Fibroblast of peridontal ligament (primary cell): ENCODE results near the gene IGSF11.
"Not testable (repeated sequence)": the region's sequence is repeated elsewhere in the genome, so short reads cannot be mapped to it uniquely, and the experiment has no call there.

Experiments used
- DNase-seq: peaks from one replicate; pipeline ENCODE4 v3.0.0-alpha.2; 2010; ENCODE audit errors: extremely low read depth

Gene IGSF11, protein sequence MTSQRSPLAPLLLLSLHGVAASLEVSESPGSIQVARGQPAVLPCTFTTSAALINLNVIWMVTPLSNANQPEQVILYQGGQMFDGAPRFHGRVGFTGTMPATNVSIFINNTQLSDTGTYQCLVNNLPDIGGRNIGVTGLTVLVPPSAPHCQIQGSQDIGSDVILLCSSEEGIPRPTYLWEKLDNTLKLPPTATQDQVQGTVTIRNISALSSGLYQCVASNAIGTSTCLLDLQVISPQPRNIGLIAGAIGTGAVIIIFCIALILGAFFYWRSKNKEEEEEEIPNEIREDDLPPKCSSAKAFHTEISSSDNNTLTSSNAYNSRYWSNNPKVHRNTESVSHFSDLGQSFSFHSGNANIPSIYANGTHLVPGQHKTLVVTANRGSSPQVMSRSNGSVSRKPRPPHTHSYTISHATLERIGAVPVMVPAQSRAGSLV

GRCh38 chr3:119034256-119035013 is at the start of gene IGSF11:
TSS of gene IGSF11 (minus strand) at chr3:119034846. CDS start at chr3:119034582, 264 bp downstream.
- peak; percentile 18 for DNase-seq

DNA sequence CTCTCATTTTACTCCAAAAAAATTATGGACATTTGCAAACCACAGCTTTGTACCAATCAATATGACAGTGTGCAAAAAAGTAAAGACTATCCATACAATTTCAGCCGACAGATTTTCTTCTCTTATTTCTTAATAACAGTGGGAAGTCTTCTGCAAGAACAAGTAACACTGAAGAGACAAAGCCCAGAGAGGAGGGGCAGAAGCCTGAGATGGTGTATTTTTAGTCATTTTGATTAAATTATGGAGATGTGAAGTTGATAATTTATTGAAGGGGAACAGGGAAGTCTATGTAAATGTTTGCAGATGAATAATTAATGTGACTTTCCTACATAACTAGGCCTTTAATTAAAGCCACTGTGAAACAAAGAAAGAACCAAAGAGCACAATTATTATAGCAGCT is 45.7 kb upstream of the IGSF11 start:
- no peak for DNase-seq

DNA sequence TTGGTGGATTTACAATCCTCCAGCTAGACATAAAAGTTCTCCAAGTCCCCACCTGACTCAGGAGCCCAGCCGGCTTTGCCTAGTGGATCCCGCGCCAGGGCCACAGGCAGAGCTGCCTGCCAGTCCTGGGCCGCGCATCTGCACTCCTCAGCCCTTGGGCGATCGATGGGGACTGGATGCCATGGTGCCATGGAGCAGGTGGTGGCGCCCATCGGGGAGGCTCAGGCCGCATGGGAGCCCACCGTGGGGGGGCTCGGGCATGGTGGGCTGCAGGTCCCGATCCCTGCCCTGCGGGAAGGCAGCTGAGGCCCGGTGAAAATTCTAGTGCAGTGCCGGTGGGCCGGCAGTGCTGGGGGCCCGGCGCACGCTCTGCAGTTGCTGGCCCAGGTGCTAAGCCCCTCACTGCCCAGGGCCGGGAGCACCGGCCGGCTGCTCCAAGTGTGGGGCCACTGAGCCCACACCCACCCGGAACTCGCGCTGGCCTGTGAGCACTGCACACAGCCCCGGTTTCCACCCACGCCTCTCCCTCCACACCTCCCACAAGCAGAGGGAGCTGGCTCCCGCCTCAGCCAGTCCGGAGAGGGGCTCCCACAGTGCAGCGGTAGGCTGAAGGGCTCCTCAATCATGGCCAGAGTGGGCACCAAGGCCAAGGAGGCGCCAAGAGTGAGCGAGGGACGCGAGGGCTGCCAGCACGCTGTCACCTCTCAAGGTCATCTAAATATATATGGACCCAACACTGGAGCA is 38.8 kb upstream of the IGSF11 start:
- DNase-seq: no peak

DNA sequence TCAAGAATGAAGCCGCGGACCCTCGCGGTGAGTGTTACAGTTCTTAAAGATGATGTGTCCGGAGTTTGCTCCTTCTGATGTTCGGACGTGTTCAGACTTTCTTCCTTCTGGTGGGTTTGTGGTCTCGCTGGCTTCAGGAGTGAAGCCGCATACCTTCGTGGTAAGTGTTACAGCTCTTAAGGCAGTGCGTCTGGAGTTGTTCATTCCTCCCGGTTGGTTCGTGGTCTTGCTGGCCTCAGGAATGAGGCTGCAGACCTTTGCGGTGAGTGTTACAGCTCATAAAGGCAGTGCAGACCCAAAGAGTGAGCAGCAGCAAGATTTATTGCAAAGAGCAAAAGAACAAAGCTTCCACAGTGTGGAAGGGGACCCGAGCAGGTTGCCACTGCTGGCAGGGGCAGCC is 37.8 kb upstream of the IGSF11 start:
- DNase-seq: not testable (repeated sequence)

DNA sequence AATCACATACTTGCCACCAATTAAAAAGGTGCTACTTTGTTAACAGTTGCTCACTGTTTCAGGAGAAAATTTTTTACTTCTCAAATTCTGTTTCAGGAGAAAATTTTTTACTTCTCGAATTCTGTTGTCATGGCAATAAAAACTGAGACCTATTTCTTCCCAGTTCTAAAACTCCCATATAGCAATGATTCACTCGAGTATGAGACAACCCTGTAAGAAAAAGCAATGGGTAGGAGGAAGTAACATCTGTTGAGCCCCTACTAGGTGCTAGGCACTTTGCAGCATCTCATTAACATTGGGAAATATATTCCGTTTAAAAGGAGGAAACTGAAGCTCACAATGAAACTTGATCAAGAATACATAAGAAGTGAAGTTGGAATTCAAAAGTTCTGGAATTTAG is 35.1 kb upstream of the IGSF11 start:
- DNase-seq: no peak

- no peak for DNase-seq
Observed at GRCh38 chr3:119063471-119063870, 28.8 kb upstream of the IGSF11 start.

DNA sequence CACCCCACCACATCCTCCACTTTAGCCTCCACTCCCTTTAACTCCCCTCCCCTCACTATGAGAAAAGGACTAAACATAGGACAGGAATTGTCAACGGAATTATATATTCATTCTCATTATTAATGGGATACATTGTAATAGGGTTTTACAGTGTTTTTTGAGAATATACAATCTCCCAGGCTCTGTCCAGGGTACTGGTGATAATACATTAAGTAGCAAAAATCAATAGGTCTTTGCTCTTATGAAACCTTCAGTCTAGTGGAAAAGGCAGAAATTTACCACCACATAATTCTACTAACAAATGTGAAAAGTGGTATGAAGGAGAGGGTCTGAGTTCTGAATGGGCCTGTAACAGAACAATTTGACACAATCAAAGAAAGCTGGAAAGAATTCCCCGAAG is 28.2 kb upstream of the IGSF11 start:
- DNase-seq: no peak

GRCh38 chr3:119044593-119044992 is 9.9 kb upstream of the IGSF11 start:
- DNase-seq: no peak

- no peak for DNase-seq
Observed at GRCh38 chr3:119042162-119042561, 7.5 kb upstream of the IGSF11 start.

- DNase-seq: no peak
Observed at GRCh38 chr3:119035014-119035346, 334 bp upstream of the IGSF11 start.

DNA sequence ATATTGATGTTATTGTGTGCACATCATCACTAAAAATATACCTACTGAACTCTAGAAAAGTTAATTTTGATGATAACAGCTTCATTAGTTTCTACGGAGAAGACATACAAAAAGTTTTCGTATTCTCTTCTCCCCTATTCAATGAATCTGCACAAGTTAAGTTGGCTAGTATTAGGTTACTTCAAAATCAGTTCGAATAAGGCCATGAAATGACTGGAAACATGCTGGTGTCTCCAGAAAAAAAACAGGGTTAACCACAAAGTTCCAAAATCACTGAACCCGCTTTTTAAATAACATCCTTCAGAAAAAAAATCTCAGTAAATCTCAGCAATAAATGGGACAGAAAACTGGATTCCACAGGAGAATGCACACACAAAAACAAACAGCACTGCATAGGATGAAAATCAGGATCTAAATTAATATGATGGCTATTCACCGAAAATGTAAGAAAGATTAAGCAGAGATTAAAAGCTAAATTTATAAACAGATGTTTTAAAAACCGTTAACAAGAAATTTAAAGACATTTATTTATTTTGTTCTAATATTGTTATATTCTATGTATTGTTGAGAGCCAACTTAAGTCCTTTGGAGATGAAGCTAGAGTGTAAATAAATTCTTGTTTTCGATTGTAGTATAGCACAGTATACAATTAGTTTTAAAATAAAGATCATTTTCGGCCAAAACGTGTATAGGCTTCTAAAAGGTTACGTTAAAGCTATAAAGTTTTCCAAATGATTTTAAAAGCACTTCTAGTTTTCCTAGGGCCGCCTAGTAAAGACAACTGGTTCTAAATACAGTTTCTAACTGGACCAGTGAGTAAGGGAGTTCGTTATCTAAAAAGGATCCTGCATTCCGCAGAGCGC is 1.0 kb downstream of the IGSF11 start:
- DNase-seq: no peak

- DNase-seq: no peak
Observed at GRCh38 chr3:119025171-119025795, 9.4 kb downstream of the IGSF11 start.

DNA sequence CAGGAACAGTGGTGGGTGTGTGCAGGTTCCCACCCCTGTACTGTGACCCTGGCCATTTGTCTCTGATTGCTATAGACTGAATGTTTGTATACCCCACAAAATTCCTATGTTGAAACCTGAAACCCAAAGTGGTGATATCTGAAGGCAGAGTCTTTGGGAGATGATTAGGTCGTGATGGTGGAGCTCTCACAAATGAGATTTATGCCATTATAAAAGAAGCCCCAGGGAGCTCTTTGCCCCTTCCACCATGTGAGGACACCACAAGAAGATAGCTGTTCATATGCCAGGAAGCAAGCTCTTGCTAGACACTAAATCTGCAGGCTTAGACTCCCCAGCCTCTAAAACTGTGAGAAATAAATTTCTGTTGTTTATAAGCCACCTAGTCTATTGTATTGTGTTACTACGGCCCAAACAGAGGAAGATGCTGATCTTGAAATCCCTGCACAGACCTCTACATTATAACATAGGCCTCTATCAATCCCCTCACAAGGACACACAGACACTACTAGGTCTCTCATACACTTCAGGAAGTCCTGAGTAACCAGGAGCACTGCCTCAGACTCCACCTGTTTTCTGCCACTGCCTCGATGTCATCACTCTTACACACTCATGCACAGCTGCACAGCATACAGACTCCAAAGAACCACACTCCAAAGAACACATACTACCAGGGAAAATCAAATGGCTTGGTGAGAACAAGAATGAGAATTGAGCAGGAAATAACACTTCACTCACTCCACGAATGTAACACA is 14.7 kb downstream of the IGSF11 start:
- DNase-seq: no peak

GRCh38 chr3:119018690-119019463 is 15.8 kb downstream of the IGSF11 start:
- no peak for DNase-seq

GRCh38 chr3:119015942-119016341 is 18.7 kb downstream of the IGSF11 start:
- no peak for DNase-seq

DNA sequence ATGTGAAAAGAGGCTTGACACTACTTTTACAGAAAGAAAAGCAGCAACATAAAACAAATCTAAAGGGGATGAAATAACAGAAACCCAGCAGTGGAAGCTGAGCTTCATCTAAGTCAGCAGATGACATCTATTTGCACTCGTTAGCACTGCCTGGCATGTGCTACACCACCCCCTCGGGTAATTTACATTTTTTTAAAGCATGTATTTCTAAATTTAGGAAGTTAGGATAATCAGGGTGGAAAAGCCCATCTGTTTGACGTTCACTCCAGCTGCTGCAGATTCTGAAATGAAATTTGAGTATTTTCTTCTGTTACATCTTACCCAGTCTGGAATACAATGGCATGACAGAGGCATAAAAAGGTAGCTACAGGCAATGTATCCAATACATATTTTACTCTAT is 20.7 kb downstream of the IGSF11 start:
- no peak for DNase-seq

- DNase-seq: no peak
Observed at GRCh38 chr3:119011528-119011927, 23.1 kb downstream of the IGSF11 start.

DNA sequence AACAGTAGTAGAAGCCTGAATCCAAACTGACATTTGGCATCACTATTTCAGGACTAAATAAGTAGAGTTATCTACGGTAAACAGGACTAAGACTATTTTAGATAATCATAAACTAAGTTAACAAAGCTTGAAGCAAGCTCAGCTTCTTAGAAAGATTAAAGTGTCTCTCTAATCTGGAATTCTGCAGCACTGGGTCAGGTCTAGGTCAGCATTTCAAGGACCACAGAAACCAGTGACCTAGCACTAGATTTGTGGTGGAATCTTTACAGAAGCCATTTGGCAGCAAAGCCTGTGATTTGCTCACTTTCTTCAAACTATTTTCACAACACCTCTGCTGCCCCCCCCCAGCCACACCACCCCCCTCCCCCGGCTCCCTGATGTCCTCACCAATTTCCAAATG is 37.5 kb downstream of the IGSF11 start:
- no peak for DNase-seq

DNA sequence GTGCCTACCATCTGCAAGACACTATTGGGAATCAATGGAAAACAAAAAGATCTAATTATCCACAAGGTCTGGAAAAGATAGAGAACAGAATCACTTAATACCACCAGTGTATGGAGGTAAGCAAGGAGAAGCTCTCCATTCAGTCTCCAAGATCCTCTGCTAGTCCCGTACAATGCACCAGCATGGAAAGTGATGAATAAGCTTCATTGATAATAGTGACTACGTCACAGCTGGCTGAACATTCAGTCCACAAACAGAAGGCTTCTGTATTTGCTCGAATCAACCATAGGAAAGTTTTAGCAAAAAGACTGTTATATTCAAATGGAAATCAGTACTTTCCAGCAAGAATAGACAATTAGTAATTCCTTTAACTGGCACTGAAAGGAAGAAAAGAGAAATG is 42.9 kb downstream of the IGSF11 start:
- no peak for DNase-seq
